Measurements from ENCODE around the gene GPC6. TPM values are rescaled to one million over a fixed set of nuclear protein-coding genes. Genes with fewer than 3 reads are reported as not detected.

GPC6 gene
- total RNA-seq, 2 donors from 2014 or later: 3.4 to 5.3 TPM

DNA sequence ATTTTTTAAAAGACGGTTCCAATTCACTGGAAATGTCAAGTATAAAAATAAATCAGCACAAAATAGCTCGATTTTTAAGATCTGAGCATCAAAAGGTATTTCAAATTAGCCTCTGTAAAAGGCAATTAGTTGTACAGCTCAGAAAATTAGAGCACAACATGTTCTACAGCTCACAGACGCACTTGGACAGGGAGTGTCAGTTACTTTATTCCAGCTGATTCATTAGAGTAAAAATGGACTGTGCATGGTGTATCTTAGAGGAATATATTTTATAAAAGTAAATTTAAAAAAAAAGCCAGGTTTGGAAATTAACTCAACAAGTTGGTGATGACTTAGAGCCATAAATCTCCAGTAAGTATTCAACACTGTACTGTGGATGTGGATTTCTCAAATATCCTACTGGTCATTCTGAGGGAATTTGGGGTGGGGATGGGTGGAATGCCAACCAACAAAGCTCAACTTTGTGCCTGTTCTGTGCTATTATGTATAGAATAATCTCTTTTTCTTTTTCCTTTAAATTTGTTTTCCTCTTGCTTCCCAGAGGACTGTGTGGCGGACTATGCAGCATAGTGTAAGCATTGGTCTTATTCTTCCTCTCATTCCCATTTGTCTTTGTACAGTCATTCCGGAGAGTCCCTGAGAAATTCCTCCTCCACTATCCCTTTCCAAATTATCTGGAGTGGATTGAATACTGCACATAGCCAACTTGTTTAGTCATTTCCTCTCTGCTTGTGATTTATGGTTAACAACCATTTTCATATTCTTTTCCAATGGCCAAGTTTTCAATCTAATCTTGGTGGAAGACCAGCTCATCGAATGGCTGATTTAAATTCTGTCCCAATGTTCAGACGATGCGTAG, 1083.6 kb downstream of the GPC6 start:
- intact Hi-C loops (cut with DNase I): no loop called here
- H3K4me1 ChIP-seq (replicated peaks): no peaks in the 10 kb centered on the region
- no peak for DNase-seq (ENCODE audit: low spot score)
- no peak overlapping the region for H3K4me3 ChIP-seq
- WGBS: 69% methylated on average over 8 of the region's 8 CpGs
- H3K27me3 ChIP-seq (replicated peaks; ENCODE audit: insufficient read depth): no peaks in the 10 kb centered on the region
- H3K27ac ChIP-seq: no peak overlapping the region
- H3K9me3 ChIP-seq: no peaks in the 10 kb centered on the region
- H3K36me3 ChIP-seq: no peaks in the 10 kb centered on the region
- no peak for TF ChIP-seq POLR2A (IDR thresholded peaks at IDR 0.05)
- TF ChIP-seq, protein P1, sequence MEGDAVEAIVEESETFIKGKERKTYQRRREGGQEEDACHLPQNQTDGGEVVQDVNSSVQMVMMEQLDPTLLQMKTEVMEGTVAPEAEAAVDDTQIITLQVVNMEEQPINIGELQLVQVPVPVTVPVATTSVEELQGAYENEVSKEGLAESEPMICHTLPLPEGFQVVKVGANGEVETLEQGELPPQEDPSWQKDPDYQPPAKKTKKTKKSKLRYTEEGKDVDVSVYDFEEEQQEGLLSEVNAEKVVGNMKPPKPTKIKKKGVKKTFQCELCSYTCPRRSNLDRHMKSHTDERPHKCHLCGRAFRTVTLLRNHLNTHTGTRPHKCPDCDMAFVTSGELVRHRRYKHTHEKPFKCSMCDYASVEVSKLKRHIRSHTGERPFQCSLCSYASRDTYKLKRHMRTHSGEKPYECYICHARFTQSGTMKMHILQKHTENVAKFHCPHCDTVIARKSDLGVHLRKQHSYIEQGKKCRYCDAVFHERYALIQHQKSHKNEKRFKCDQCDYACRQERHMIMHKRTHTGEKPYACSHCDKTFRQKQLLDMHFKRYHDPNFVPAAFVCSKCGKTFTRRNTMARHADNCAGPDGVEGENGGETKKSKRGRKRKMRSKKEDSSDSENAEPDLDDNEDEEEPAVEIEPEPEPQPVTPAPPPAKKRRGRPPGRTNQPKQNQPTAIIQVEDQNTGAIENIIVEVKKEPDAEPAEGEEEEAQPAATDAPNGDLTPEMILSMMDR (IDR thresholded peaks at IDR 0.05): no peak

DNA sequence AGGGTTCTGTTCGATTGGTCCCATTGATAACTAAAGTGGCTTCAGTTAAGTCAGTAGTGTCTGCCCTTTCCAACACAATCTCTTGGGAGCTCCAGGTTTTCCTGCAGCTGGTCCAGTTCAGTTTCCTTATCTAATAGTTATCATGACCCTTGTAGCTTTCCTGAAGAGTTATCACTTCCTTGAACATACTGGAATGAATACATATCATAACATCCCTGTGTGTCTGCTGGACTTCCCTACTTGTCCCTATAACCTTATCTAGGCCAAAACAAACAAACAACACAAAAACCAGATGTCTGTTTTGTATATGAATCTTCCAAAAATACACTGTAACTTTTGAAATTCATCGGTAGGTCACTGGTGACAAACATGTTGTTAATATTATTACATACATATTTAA, 1085.3 kb downstream of the GPC6 start:
- TF ChIP-seq POLR2A (IDR thresholded peaks at IDR 0.05) (no peak), POLR2AphosphoS5 (IDR thresholded peaks at IDR 0.05) (no peak)
- Histone ChIP-seq H3K4me1 (replicated peaks) (no peaks in the 10 kb centered on the region), H3K4me3 (no peak overlapping the region), H3K27ac (no peak overlapping the region), H3K36me3 (no peaks in the 10 kb centered on the region), H3K27me3 (replicated peaks; ENCODE audit: insufficient read depth) (no peaks in the 10 kb centered on the region), H3K9me3 (no peaks in the 10 kb centered on the region)
- DNase-seq (ENCODE audit: low spot score): no peak
- 75% methylated on average over 2 of the region's 2 CpGs for WGBS
- intact Hi-C loops (cut with DNase I): no loop called here

DNA sequence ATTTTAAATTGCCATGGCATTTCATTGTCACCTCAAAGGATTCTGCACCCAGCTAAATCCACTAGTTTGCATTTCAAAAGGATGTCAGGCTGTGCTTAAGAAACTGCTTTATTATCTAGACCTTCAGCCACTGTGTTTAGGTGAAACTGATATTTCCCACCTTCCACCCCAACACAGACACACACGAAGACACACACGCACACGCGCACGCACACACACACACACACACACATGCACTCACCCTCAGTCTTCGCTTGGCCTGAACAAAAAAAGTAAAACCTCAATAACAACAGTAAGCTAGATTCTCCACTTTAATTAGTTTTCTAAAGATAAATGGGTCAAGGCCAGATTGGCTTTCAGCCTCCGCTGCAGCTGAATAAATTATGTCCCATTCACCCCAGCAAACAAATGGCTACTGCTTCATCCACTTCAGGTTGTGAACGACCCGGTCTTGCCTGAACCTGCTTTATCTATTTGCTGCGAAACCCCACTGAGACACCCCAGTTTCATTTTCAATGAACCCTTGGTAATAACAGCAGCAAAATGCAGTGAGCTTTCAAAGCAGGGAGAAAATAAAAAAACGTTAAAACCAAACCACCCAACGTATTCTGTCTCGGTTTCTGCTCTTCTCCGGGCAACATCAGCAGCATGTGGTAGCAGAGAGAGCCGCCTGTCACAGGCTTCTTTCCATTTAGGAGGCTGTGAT, 1086.1 kb downstream of the GPC6 start:
- Histone ChIP-seq H3K9me3 (no peaks in the 10 kb centered on the region), H3K4me3 (no peak overlapping the region), H3K4me1 (replicated peaks) (no peaks in the 10 kb centered on the region), H3K27ac (no peak overlapping the region), H3K27me3 (replicated peaks; ENCODE audit: insufficient read depth) (no peaks in the 10 kb centered on the region), H3K36me3 (no peaks in the 10 kb centered on the region)
- no peak for DNase-seq (ENCODE audit: low spot score)
- intact Hi-C loops (cut with DNase I): no loop called here
- TF ChIP-seq POLR2A (IDR thresholded peaks at IDR 0.05): no peak
- TF ChIP-seq POLR2AphosphoS5 (IDR thresholded peaks at IDR 0.05): no peak
- TF ChIP-seq, protein P1 (IDR thresholded peaks at IDR 0.05): no peak
- 44% methylated on average over 15 of the region's 15 CpGs for WGBS

DNA sequence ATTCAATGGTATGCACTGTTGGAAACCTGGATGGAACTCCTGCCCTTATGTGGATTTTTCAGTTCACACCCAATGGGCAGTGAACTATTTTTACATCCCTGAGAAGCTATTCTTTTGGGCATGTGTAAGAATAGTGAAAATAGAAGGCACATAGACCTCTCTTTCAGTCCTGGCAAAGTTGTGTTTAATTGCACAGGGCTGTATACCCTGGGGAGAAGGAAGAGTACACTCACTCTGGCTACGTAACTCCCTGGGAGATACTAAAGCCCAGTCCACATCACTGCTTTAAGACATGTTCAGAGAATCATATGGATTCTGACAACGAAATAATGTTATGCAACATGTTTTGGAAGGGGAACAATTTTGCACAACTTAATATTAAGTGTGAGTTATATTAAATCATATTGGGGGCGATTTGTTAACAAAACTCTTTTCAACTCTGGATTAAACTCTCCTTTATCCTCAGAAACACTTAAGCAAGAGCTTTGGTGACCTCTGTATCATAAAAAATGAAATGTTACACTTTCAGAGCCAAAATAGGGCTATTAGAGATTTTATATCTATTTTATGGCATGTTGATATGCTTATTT, 1086.8 kb downstream of the GPC6 start:
- WGBS: 88% methylated on average over 3 of the region's 3 CpGs
- no peak for DNase-seq (ENCODE audit: low spot score)
- H3K4me1 ChIP-seq (replicated peaks): no peaks in the 10 kb centered on the region

DNA sequence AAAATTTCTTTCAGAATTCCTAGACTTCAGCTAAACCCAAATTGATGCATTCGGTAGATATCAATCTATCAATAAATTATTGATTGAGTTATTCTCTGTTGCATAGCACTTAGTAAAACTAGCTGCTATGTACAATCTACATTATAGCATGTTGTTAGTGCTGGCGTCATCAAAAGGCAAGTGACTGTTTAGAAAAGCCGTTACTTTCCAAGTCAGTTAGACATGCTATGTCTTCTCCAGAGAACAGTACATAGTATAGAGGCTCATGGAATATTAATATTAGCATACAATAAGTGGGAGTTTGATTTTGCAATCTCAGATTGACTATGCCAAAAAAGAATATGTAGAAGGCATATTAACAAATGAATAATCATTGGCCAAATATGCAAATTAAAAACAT, 1087.3 kb downstream of the GPC6 start:
- H3K36me3 ChIP-seq: no peaks in the 10 kb centered on the region
- H3K27me3 ChIP-seq (replicated peaks; ENCODE audit: insufficient read depth): no peaks in the 10 kb centered on the region
- no peak for DNase-seq (ENCODE audit: low spot score)
- intact Hi-C loops (cut with DNase I): no loop called here
- H3K4me3 ChIP-seq: no peak overlapping the region
- H3K4me1 ChIP-seq (replicated peaks): no peaks in the 10 kb centered on the region
- no peaks in the 10 kb centered on the region for H3K9me3 ChIP-seq
- TF ChIP-seq, protein P1 (IDR thresholded peaks at IDR 0.05): no peak
- TF ChIP-seq POLR2AphosphoS5 (IDR thresholded peaks at IDR 0.05) (no peak), POLR2A (IDR thresholded peaks at IDR 0.05) (no peak)
- H3K27ac ChIP-seq: no peak overlapping the region
- 86% methylated on average over 3 of the region's 3 CpGs for WGBS

More for the DNA sequence above, 1086.8 kb downstream of the GPC6 start:
- Histone ChIP-seq H3K27me3 (replicated peaks; ENCODE audit: insufficient read depth) (no peaks in the 10 kb centered on the region), H3K9me3 (no peaks in the 10 kb centered on the region), H3K27ac (no peak overlapping the region), H3K4me3 (no peak overlapping the region), H3K36me3 (no peaks in the 10 kb centered on the region)
- intact Hi-C loops (cut with DNase I): no loop called here
- TF ChIP-seq POLR2A (IDR thresholded peaks at IDR 0.05): no peak
- TF ChIP-seq, protein P1 (IDR thresholded peaks at IDR 0.05): no peak
- TF ChIP-seq POLR2AphosphoS5 (IDR thresholded peaks at IDR 0.05): no peak
